ENCODE data around the gene OR8K5.

DNA sequence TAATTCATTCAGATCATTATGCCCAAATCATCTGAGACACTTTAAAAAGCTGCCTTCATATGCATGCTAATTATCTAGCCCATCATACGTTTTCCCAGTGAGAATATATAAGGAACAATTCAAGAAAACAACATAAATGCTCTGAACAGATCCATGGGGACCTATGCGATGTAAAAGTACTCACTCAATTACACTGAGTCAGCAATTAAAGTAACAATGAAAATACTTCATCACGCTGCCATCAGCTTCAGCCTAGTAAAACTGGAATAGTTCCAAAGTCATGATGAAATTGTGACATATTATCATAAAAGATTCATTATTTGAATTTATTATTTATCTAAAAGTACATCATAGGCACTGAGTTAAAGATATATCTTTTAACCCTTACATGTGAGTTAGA lies 3.7 kb upstream of the OR8K5 start:
- TF ChIP-seq, protein P1, sequence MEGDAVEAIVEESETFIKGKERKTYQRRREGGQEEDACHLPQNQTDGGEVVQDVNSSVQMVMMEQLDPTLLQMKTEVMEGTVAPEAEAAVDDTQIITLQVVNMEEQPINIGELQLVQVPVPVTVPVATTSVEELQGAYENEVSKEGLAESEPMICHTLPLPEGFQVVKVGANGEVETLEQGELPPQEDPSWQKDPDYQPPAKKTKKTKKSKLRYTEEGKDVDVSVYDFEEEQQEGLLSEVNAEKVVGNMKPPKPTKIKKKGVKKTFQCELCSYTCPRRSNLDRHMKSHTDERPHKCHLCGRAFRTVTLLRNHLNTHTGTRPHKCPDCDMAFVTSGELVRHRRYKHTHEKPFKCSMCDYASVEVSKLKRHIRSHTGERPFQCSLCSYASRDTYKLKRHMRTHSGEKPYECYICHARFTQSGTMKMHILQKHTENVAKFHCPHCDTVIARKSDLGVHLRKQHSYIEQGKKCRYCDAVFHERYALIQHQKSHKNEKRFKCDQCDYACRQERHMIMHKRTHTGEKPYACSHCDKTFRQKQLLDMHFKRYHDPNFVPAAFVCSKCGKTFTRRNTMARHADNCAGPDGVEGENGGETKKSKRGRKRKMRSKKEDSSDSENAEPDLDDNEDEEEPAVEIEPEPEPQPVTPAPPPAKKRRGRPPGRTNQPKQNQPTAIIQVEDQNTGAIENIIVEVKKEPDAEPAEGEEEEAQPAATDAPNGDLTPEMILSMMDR (IDR thresholded peaks at IDR 0.05; ENCODE audit: low read depth, low read length, missing input control), result no peak
- TF ChIP-seq, protein P2, sequence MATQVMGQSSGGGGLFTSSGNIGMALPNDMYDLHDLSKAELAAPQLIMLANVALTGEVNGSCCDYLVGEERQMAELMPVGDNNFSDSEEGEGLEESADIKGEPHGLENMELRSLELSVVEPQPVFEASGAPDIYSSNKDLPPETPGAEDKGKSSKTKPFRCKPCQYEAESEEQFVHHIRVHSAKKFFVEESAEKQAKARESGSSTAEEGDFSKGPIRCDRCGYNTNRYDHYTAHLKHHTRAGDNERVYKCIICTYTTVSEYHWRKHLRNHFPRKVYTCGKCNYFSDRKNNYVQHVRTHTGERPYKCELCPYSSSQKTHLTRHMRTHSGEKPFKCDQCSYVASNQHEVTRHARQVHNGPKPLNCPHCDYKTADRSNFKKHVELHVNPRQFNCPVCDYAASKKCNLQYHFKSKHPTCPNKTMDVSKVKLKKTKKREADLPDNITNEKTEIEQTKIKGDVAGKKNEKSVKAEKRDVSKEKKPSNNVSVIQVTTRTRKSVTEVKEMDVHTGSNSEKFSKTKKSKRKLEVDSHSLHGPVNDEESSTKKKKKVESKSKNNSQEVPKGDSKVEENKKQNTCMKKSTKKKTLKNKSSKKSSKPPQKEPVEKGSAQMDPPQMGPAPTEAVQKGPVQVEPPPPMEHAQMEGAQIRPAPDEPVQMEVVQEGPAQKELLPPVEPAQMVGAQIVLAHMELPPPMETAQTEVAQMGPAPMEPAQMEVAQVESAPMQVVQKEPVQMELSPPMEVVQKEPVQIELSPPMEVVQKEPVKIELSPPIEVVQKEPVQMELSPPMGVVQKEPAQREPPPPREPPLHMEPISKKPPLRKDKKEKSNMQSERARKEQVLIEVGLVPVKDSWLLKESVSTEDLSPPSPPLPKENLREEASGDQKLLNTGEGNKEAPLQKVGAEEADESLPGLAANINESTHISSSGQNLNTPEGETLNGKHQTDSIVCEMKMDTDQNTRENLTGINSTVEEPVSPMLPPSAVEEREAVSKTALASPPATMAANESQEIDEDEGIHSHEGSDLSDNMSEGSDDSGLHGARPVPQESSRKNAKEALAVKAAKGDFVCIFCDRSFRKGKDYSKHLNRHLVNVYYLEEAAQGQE (IDR thresholded peaks at IDR 0.05), result no peak
- TF ChIP-seq, protein P3, sequence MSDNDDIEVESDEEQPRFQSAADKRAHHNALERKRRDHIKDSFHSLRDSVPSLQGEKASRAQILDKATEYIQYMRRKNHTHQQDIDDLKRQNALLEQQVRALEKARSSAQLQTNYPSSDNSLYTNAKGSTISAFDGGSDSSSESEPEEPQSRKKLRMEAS (IDR thresholded peaks at IDR 0.05), result no peak
- TF ChIP-seq, protein P4, sequence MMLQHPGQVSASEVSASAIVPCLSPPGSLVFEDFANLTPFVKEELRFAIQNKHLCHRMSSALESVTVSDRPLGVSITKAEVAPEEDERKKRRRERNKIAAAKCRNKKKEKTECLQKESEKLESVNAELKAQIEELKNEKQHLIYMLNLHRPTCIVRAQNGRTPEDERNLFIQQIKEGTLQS (IDR thresholded peaks at IDR 0.05), result no peak
- TF ChIP-seq TAF1 (conservative IDR thresholded peaks at IDR 0.05), result no peak
- no peak for TF ChIP-seq RAD21 (IDR thresholded peaks at IDR 0.05)
- no peak for TF ChIP-seq SP1 (IDR thresholded peaks at IDR 0.05)
- no peak for TF ChIP-seq YY1 (IDR thresholded peaks at IDR 0.05)
- no peak for TF ChIP-seq RXRA (IDR thresholded peaks at IDR 0.05)
- TF ChIP-seq FOXA1 (IDR thresholded peaks at IDR 0.05), result no peak
- no peak for TF ChIP-seq EGR1 (IDR thresholded peaks at IDR 0.05; ENCODE audit: low read depth in 2 of 2)

All from liver (tissue), 3 donors.